Measurements from ENCODE around the gene PLCB1. TPM values are rescaled to one million over a fixed set of nuclear protein-coding genes. Genes with fewer than 3 reads are reported as not detected.
"Not testable (repeated sequence)": the region's sequence is repeated elsewhere in the genome, so short reads cannot be mapped to it uniquely, and the experiment has no call there.

Gene PLCB1
- total and polyA plus RNA-seq, 2 donors (not counting 3 experiments of a cell fraction or from before 2014, with no cell fraction given): 10.2 to 53.4 TPM

- Histone ChIP-seq H3K4me1 (ENCODE audit: control insufficient read depth, extremely low read depth, insufficient read depth, low read length) (no peaks in the 10 kb centered on the region), H3K9ac (replicated peaks; ENCODE audit: extremely low read depth, insufficient read depth, low read length) (no peak overlapping the region), H3K9me1 (replicated peaks; ENCODE audit: control insufficient read depth, extremely low read depth, insufficient read depth, low read length) (no peaks in the 10 kb centered on the region), H4K20me1 (replicated peaks; ENCODE audit: control insufficient read depth, extremely low read depth, insufficient read depth, low read length) (no peaks in the 10 kb centered on the region), H2AFZ (ENCODE audit: low read depth, low read length) (no peak overlapping the region), H3K36me3 (ENCODE audit: control insufficient read depth in 2 of 2, extremely low read depth in 1 of 2, insufficient read depth in 2 of 2, low read length in 2 of 2) (no peaks in the 10 kb centered on the region), H3K9me3 (replicated peaks; ENCODE audit: control insufficient read depth, insufficient read depth, low read length) (no peaks in the 10 kb centered on the region), H3K4me3 (replicated peaks in 1 of 3; ENCODE audit: insufficient read depth in 1 of 3, low read depth in 1 of 3, low read length in 3 of 3) (no peak overlapping the region), H3K4me2 (ENCODE audit: insufficient read depth, low read length) (no peak overlapping the region), H3K27me3 (ENCODE audit: control insufficient read depth in 2 of 2, insufficient read depth in 2 of 2, low read length in 2 of 2) (no peaks in the 10 kb centered on the region), H3K79me2 (ENCODE audit: control insufficient read depth, insufficient read depth, low read length) (no peaks in the 10 kb centered on the region), H3K27ac (ENCODE audit: insufficient read depth, low read depth, low read length) (no peak overlapping the region)
- FAIRE-seq: no peak
- no TSS peak for BruUV-seq (replicated peaks)
- CTCF ChIA-PET: interaction anchor here (1.0 to 1.7 kb wide), 2 partner anchors 17 to 25 kb away, joined by 3 to 7 read pairs; no protein-coding TSS in a partner anchor
- dilution Hi-C loops (cut with MboI; ENCODE audit: extremely low pct_ligation_motif_present, low sequenced_read_pairs): no loop called here
- DNase-seq (ENCODE audit: low read depth, low spot score): no peak
- intact Hi-C loops (cut with micrococcal nuclease): no loop called here
- POLR2A ChIA-PET: no interaction called here
- no peak for TF ChIP-seq EZH2 (IDR thresholded peaks at IDR 0.05; ENCODE audit: borderline replicate concordance, low read depth, low read length, severe bottlenecking)
- TF ChIP-seq, protein P1, sequence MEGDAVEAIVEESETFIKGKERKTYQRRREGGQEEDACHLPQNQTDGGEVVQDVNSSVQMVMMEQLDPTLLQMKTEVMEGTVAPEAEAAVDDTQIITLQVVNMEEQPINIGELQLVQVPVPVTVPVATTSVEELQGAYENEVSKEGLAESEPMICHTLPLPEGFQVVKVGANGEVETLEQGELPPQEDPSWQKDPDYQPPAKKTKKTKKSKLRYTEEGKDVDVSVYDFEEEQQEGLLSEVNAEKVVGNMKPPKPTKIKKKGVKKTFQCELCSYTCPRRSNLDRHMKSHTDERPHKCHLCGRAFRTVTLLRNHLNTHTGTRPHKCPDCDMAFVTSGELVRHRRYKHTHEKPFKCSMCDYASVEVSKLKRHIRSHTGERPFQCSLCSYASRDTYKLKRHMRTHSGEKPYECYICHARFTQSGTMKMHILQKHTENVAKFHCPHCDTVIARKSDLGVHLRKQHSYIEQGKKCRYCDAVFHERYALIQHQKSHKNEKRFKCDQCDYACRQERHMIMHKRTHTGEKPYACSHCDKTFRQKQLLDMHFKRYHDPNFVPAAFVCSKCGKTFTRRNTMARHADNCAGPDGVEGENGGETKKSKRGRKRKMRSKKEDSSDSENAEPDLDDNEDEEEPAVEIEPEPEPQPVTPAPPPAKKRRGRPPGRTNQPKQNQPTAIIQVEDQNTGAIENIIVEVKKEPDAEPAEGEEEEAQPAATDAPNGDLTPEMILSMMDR (IDR thresholded peaks at IDR 0.05; ENCODE audit: extremely low read depth in 1 of 2, insufficient read depth in 1 of 2, low read depth in 1 of 2, low read length in 2 of 2): peak in 1 of 2 donors; percentile 9
Measured at GRCh38 chr20:8829256-8829655, 697.2 kb downstream of the PLCB1 start.

GRCh38 chr20:8834294-8834693 is 702.2 kb downstream of the PLCB1 start:
- BruUV-seq (replicated peaks); POLR2A ChIA-PET: not testable (repeated sequence)

More at GRCh38 chr20:8834294-8834693, 702.2 kb downstream of the PLCB1 start:
- H3K79me2 ChIP-seq (ENCODE audit: control insufficient read depth, insufficient read depth, low read length); H2AFZ ChIP-seq (ENCODE audit: low read depth, low read length); DNase-seq (ENCODE audit: low read depth, low spot score); H3K27ac ChIP-seq (ENCODE audit: insufficient read depth, low read depth, low read length); H3K4me3 ChIP-seq (replicated peaks in 1 of 3; ENCODE audit: insufficient read depth in 1 of 3, low read depth in 1 of 3, low read length in 3 of 3); CTCF ChIA-PET; intact Hi-C loops (cut with micrococcal nuclease); H3K4me2 ChIP-seq (ENCODE audit: insufficient read depth, low read length); H4K20me1 ChIP-seq (replicated peaks; ENCODE audit: control insufficient read depth, extremely low read depth, insufficient read depth, low read length); H3K9me3 ChIP-seq (replicated peaks; ENCODE audit: control insufficient read depth, insufficient read depth, low read length); dilution Hi-C loops (cut with MboI; ENCODE audit: extremely low pct_ligation_motif_present, low sequenced_read_pairs); H3K4me1 ChIP-seq (ENCODE audit: control insufficient read depth, extremely low read depth, insufficient read depth, low read length); FAIRE-seq; H3K36me3 ChIP-seq (ENCODE audit: control insufficient read depth in 2 of 2, extremely low read depth in 1 of 2, insufficient read depth in 2 of 2, low read length in 2 of 2); H3K9ac ChIP-seq (replicated peaks; ENCODE audit: extremely low read depth, insufficient read depth, low read length); H3K27me3 ChIP-seq (ENCODE audit: control insufficient read depth in 2 of 2, insufficient read depth in 2 of 2, low read length in 2 of 2); H3K9me1 ChIP-seq (replicated peaks; ENCODE audit: control insufficient read depth, extremely low read depth, insufficient read depth, low read length): not testable (repeated sequence)
